K562 (cell line): ENCODE measurements around the gene SYCP2. TPM values are rescaled to one million over a fixed set of nuclear protein-coding genes. Genes with fewer than 3 reads are reported as not detected.

Experiments
- ATAC-seq: fragments of 200-7000 bp; cut with Tn5 transposase; 3 replicates; pipeline ENCODE4 v1.9.1; 2020; ENCODE audit warnings: moderate library complexity
- BruUV-seq: library from RNA; stranded (reverse); fragments of 400-500 nt; replicated peaks from 2 replicates; lab custom pipeline; 2021; lab: Mats Ljungman, UMichigan
- CTCF ChIA-PET: fragments of 300-600 bp; formaldehyde crosslinking; extraction: SDS; loops from one replicate; lab custom pipeline; 2021; ENCODE audit warnings: low intra/inter-chr PET ratio; lab: Yijun Ruan, JAX
- POLR2A ChIA-PET: fragments of 300-600, 350-650 bp; sonication (Branson Sonifier 250); formaldehyde crosslinking; extraction: SDS; loops from one replicate; lab custom pipeline; 2021; ENCODE audit warnings: antibody characterized with exemption, inconsistent platforms; lab: Yijun Ruan, JAX
- DNase-seq, 4 experiments: peaks; one replicate each; pipeline versions ENCODE4 v3.0.0 to v3.0.0-alpha.2; 2011 to 2018; ENCODE audit warnings: low spot score in 3 of 4, mixed read lengths in 3 of 4; ENCODE audit errors: extremely low read depth in 1 of 4
- FAIRE-seq: peaks from 2 replicates; lab custom pipeline; 2011; peaks lifted over from hg19 to GRCh38; lab: Jason Lieb, UNC
- H2AFZ ChIP-seq: 2 replicates; pipeline ENCODE4 v1.6.0; 2011; ENCODE audit warnings: low read depth, low read length, control low read depth, inconsistent platforms
- H3K27ac ChIP-seq: fragments of 200-600 bp; 3 replicates; pipeline ENCODE4 v1.8.0; 2011; ENCODE audit warnings: low read depth, mild to moderate bottlenecking, control low read depth, inconsistent platforms, low read length, moderate library complexity, mixed read lengths; ENCODE audit errors: extremely low read depth
- H3K27me3 ChIP-seq, 2 experiments: fragments of 300-600 bp in 1 of 2; 2 replicates in 1 of 2; 3 replicates in 1 of 2; pipeline versions ENCODE4 v1.6.0 to v1.8.0; 2011; ENCODE audit warnings: inconsistent platforms in 2 of 2, low read length in 2 of 2, mild to moderate bottlenecking in 1 of 2, mixed read lengths in 1 of 2, moderate library complexity in 1 of 2; ENCODE audit not compliant: control insufficient read depth in 2 of 2, insufficient read depth in 2 of 2
- H3K36me3 ChIP-seq: fragments of 300-600 bp; 3 replicates; pipeline ENCODE4 v1.8.0; 2011; ENCODE audit warnings: mild to moderate bottlenecking, low read length, inconsistent platforms; ENCODE audit not compliant: control insufficient read depth, insufficient read depth
- H3K4me1 ChIP-seq, 2 experiments: fragments of 200-600 bp in 1 of 2; replicated peaks in 1 of 2; 2 replicates in 1 of 2; 3 replicates in 1 of 2; pipeline versions ENCODE4 v1.5.1 to v1.8.0; 2011; ENCODE audit warnings: inconsistent platforms in 2 of 2, low read length in 2 of 2, mild to moderate bottlenecking in 1 of 2, mixed read lengths in 1 of 2, moderate library complexity in 1 of 2; ENCODE audit not compliant: control insufficient read depth in 2 of 2, insufficient read depth in 2 of 2
- H3K4me2 ChIP-seq: 2 replicates; pipeline ENCODE4 v1.6.1; 2011; ENCODE audit warnings: low read length, control low read depth, inconsistent platforms, mixed read lengths; ENCODE audit not compliant: insufficient read depth
- H3K4me3 ChIP-seq: fragments of 200-600 bp; sonication (generic), shearing (Covaris generic); 2 replicates; pipeline ENCODE4 v1.5.1; 2016; ENCODE audit warnings: control low read depth, inconsistent platforms
- H3K79me2 ChIP-seq: fragments of 200-600 bp; 3 replicates; pipeline ENCODE4 v1.8.0; 2011; ENCODE audit warnings: low read length, inconsistent platforms; ENCODE audit not compliant: control insufficient read depth, insufficient read depth
- H3K9ac ChIP-seq, 2 experiments: 2 replicates each; pipeline versions ENCODE4 v1.6.0 to v1.6.1; 2011; ENCODE audit warnings: low read depth in 2 of 2, low read length in 2 of 2, control low read depth in 1 of 2, inconsistent platforms in 1 of 2, mild to moderate bottlenecking in 1 of 2, mixed read lengths in 1 of 2; ENCODE audit not compliant: insufficient read depth in 1 of 2
- H3K9me1 ChIP-seq: one replicate; pipeline ENCODE4 v1.6.0; 2011; ENCODE audit warnings: inconsistent platforms, mild to moderate bottlenecking, low read length, moderate library complexity; ENCODE audit not compliant: control insufficient read depth, insufficient read depth
- H3K9me3 ChIP-seq: replicated peaks from 2 replicates; pipeline ENCODE4 v1.5.1; 2011; ENCODE audit warnings: low read depth, low read length, inconsistent platforms; ENCODE audit not compliant: control insufficient read depth, insufficient read depth
- H4K20me1 ChIP-seq: replicated peaks from 2 replicates; pipeline ENCODE4 v1.6.1; 2011; ENCODE audit warnings: low read length, inconsistent platforms, mixed read lengths; ENCODE audit not compliant: control insufficient read depth, insufficient read depth
- C11orf30 ChIP-seq: fragments of 450-650 bp; IDR thresholded peaks from 2 replicates; pipeline ENCODE4 v1.6.1; 2016; ENCODE audit warnings: low read depth, mild to moderate bottlenecking
- KLF6 ChIP-seq: fragments of 250-450 bp; sonication (Bioruptor Pico); IDR thresholded peaks from 2 replicates; pipeline ENCODE4 v1.4.0; 2020; ENCODE audit warnings: mild to moderate bottlenecking, moderate library complexity, borderline replicate concordance
- MAFK ChIP-seq: IDR thresholded peaks from 2 replicates; pipeline ENCODE4 v1.6.1; 2011; ENCODE audit warnings: low read length, improper control_type of control experiment
- SIN3A ChIP-seq, 2 experiments: fragments of 150-350 bp in 1 of 2; IDR thresholded peaks; 2 replicates each; pipeline ENCODE4 v1.6.1; 2011 to 2016; ENCODE audit warnings: borderline replicate concordance in 2 of 2, low read depth in 2 of 2, low read length in 2 of 2, mild to moderate bottlenecking in 2 of 2, moderate library complexity in 2 of 2; ENCODE audit not compliant: control insufficient read depth in 1 of 2
- STAT5A ChIP-seq: IDR thresholded peaks from 2 replicates; pipeline ENCODE4 v1.6.1; 2012; ENCODE audit warnings: low read length, inconsistent platforms, borderline replicate concordance
- ZNF253 ChIP-seq: fragments of 250-450 bp; sonication (Bioruptor Pico); conservative IDR thresholded peaks from 2 replicates; pipeline ENCODE4 v1.6.1; 2021; ENCODE audit warnings: mild to moderate bottlenecking
- ZNF316 ChIP-seq: fragments of 450-650 bp; IDR thresholded peaks from 2 replicates; pipeline ENCODE4 v1.6.1; 2016
- WGBS: fragments of 100-300 bp; shearing (Covaris generic); methylation state at CpG from one replicate; pipeline ENCODE4 v1.1.6; 2016; ENCODE audit warnings: low coverage, mixed read lengths; ENCODE audit not compliant: insufficient coverage; ENCODE audit errors: missing lambda C conversion rate; 5-methylcytosine and 5-hydroxymethylcytosine counted together
- in situ Hi-C: fragments of 300-500 bp; cut with MboI; formaldehyde crosslinking; loops from 4 replicates; pipeline ENCODE4 v1.15.0; 2018; ENCODE audit warnings: inconsistent platforms, mixed read lengths
- intact Hi-C: fragments of 100-400 bp; cut with micrococcal nuclease; formaldehyde crosslinking; loops from 2 replicates; pipeline ENCODE4 v1.14.2; 2022
- polyA plus RNA-seq, 8 experiments: library from polyadenylated mRNA; depleted of rRNA in 4 of 8; stranded (reverse) in 5 of 8; unstranded in 3 of 8; fragments of >200 nt; fragmentation: Nextera tagmentation in 2 of 8; fragmentation: Illumina TruSeq in 1 of 8; extraction: Ambion mirVana in 2 of 8; extraction: Trizol in 1 of 8; gene quantifications; 2 replicates each; pipeline versions ENCODE4 v1.2.1 to v1.2.3, GENCODE V29; 2011 to 2014; ENCODE audit warnings: inconsistent platforms in 1 of 8, missing spikeins in 1 of 8
- total RNA-seq, 7 experiments: library from RNA; depleted of rRNA in 6 of 7; stranded (reverse); fragments of >200 nt in 6 of 7; fragmentation: Illumina TruSeq in 2 of 7; extraction: Trizol in 2 of 7; gene quantifications; 2 replicates each; pipeline versions ENCODE4 v1.2.1 to v1.2.3, GENCODE V29; 2011 to 2021; ENCODE audit warnings: low replicate concordance in 1 of 7
- TF ChIP-seq, protein P1 (sequence below): fragments of 200-800 bp; sonication (Bioruptor generic); IDR thresholded peaks from 2 replicates; pipeline ENCODE4 v1.6.1; 2017; ENCODE audit warnings: missing genetic modification characterization, missing compliant biosample characterization
- TF ChIP-seq, protein P2 (sequence below): fragments of 450-650 bp; IDR thresholded peaks from 2 replicates; pipeline ENCODE4 v1.6.1; 2016; ENCODE audit warnings: low read depth, mild to moderate bottlenecking, moderate library complexity

Gene SYCP2
- total and polyA plus RNA-seq, 9 of the 15 experiments (the other 6 are each of a cell fraction or from before 2014, with no cell fraction given): 0.24 to 1.6 (median 0.67) TPM

DNA sequence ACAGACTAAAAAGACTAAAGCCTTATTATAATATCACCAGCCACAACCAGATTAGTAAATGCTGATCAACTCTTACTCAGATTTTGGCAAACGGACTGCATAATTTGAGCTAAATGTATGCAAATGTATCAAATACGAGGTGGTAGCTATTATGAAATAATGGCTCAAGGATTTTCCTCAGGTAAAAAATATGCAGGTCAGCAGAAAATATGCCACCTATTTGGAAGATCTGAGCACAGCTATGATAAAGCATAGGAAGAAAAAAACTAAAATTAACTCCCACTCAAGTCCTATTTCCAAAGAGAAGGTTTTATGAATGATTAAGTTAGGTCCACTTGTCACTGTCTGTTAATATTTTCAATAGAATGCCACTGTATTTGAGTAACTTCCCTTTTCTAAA, 22.4 kb downstream of the SYCP2 start:
- no peaks in the 10 kb centered on the region for H3K4me1 ChIP-seq
- H3K4me2 ChIP-seq: no peak overlapping the region
- no TSS peak for BruUV-seq
- no peaks in the 10 kb centered on the region for H3K36me3 ChIP-seq
- WGBS: 8% methylated on average over 2 of the region's 2 CpGs
- no peak overlapping the region for H3K4me3 ChIP-seq
- TF ChIP-seq ZNF316: peak; percentile 52; the same call in 1 of the 2 replicates
- no peak for TF ChIP-seq ZNF253
- peak; percentile 12; the same call in 1 of the 2 replicates for TF ChIP-seq MAFK
- TF ChIP-seq C11orf30: 0 out of 2 replicates have a peak, but pooled peaks have one; percentile 12
- H3K9me1 ChIP-seq: no peaks in the 10 kb centered on the region
- no peaks in the 10 kb centered on the region for H3K27me3 ChIP-seq
- no peak overlapping the region for H3K27ac ChIP-seq
- ChIA-PET CTCF (no interaction called here), POLR2A (interaction anchor here (0.6 kb wide), 1 partner anchor 69 kb away, joined by 3 read pairs; no protein-coding TSS in a partner anchor)
- FAIRE-seq (no peak), DNase-seq (no peak), ATAC-seq (no peak)
- in situ Hi-C loops (no loop called here), intact Hi-C loops (no loop called here)
- no peaks in the 10 kb centered on the region for H3K9me3 ChIP-seq
- H4K20me1 ChIP-seq: no peaks in the 10 kb centered on the region
- H2AFZ ChIP-seq: no peak overlapping the region
- H3K9ac ChIP-seq: no peak overlapping the region
- H3K79me2 ChIP-seq: no peaks in the 10 kb centered on the region

DNA sequence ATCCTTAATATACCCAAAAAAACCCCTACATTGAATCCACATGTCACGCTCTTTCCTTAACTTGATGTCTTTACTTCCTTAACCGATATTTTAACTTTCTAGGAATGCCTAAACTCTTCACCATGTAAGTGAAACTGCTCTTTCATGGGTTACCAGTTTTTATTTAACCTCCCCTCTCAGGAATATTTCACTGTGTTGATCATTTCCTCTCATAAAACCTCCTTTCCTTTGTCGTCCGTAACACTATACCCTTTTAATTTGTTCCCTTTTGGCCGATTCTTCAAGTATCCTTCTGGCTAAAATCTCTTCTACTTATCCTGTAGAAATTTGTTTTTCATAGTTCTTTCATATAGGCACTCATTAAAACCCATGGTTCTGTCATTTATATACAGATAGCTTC, 24.6 kb downstream of the SYCP2 start:
- Histone ChIP-seq H3K9ac (no peak overlapping the region), H3K4me1 (no peaks in the 10 kb centered on the region), H3K27ac (no peak overlapping the region), H2AFZ (no peak overlapping the region), H3K79me2 (no peaks in the 10 kb centered on the region), H3K4me2 (no peak overlapping the region), H3K4me3 (no peak overlapping the region), H3K9me1 (no peaks in the 10 kb centered on the region), H3K9me3 (no peaks in the 10 kb centered on the region), H4K20me1 (no peaks in the 10 kb centered on the region), H3K36me3 (no peaks in the 10 kb centered on the region), H3K27me3 (no peaks in the 10 kb centered on the region)
- no peak for ATAC-seq
- DNase-seq: no peak
- BruUV-seq: no TSS peak
- 12% methylated on average over 5 of the region's 5 CpGs for WGBS
- no peak for FAIRE-seq
- in situ Hi-C loops: no loop called here
- intact Hi-C loops: no loop called here
- POLR2A ChIA-PET: no interaction called here
- CTCF ChIA-PET: no interaction called here
- TF ChIP-seq, protein P1, sequence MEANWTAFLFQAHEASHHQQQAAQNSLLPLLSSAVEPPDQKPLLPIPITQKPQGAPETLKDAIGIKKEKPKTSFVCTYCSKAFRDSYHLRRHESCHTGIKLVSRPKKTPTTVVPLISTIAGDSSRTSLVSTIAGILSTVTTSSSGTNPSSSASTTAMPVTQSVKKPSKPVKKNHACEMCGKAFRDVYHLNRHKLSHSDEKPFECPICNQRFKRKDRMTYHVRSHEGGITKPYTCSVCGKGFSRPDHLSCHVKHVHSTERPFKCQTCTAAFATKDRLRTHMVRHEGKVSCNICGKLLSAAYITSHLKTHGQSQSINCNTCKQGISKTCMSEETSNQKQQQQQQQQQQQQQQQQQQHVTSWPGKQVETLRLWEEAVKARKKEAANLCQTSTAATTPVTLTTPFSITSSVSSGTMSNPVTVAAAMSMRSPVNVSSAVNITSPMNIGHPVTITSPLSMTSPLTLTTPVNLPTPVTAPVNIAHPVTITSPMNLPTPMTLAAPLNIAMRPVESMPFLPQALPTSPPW (CRISPR knock-in tag): no peak
- no peak for TF ChIP-seq KLF6 (CRISPR knock-in tag)
- TF ChIP-seq SIN3A (IDR thresholded peaks at IDR 0.05; ENCODE audit: borderline replicate concordance in 2 of 2, control insufficient read depth in 1 of 2, low read depth in 2 of 2, low read length in 2 of 2): no peak
- no peak for TF ChIP-seq STAT5A
- TF ChIP-seq, protein P2, sequence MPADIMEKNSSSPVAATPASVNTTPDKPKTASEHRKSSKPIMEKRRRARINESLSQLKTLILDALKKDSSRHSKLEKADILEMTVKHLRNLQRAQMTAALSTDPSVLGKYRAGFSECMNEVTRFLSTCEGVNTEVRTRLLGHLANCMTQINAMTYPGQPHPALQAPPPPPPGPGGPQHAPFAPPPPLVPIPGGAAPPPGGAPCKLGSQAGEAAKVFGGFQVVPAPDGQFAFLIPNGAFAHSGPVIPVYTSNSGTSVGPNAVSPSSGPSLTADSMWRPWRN: no peak
